GM21367 (cell line): ENCODE measurements around the gene IGF1R.

Experiments
- ATAC-seq: cut with Tn5 transposase; IDR thresholded peaks from one replicate; pipeline ENCODE4 v1.9.1; 2021; ENCODE audit not compliant: unreplicated experiment

IGF1R gene

DNA sequence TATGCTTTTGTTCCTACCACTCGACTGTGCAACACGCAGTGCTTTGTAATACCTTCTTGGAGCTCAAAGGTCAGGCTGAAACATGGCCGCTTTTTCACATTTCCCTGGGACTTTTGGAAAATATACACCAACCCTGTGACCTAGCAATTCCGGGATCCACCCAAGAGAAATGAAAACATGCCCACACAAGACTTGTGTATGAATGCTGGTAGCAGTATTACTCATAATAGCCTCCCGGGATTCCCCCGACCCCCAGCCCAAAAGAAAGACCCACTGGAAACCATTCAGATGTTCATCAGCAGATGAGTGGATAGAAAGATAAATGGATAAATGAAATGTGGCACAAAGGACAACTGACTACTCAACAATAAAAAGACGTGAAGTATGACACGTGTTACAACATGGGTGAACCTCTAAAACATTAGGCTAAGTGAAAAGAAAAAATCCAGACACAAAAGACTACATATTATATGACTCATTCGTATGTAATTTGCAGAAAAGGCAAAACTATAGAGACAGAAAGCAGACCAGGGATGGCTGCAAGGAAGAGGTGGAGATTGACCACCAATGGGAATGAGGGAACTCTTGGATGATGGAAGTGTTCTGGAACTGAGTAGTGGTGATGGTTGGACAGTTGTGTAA lies 255.2 kb downstream of the IGF1R start:
- no peak for ATAC-seq

DNA sequence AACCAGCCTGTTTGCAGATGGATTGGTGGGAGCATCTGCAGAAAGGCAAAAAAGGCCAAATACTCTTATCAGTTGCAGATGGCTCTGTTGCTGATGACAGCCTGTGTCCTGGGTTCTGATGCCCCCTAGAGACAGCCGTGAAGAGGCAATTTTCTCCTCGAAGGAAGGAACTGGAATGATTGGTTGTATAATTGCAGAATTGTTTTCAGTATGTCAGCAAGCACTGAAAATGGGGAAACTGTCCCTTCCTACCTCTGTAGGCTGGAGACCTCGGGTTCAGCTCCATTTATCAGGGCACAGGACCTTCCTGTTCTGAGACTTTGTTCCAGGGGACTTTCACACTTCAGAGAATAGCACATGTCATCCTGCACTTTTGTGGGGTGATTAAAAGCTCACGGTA lies 256.2 kb downstream of the IGF1R start:
- ATAC-seq, result no peak

DNA sequence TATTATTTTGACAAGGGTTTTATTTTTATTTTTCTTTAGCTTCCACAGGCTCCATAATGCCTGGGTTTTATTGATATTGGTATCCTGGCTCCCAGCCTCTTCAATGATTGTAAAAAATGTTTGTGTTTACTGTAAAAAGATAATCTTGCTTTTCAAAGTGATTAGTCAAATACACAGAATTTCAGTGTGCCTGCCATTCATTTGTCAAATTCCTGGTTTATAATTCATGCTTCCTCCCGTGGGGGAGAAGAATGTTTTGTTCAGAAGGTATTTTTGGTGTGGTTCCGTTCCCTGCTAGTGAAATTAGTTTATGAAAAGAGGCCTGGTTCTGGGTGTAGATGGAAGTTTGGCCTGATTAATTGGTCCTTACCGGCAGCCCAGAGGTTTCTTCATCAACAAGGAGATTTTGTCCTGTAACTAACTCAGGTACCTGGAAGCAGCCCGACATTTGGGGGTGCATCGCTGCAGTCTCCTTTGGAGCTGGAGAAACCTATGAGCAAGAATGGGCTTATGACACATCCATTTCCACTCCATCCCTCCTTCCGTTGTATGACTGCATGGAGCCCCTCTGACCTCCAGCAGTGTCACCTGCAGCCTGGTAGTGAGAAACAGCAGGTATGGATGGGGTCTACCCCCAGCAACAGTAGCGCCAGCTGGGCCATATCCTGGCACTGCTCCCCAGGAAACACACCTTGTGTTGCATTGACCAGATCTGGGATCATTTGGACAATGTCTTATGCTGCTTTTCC lies 257.8 kb downstream of the IGF1R start:
- ATAC-seq, result no peak

DNA sequence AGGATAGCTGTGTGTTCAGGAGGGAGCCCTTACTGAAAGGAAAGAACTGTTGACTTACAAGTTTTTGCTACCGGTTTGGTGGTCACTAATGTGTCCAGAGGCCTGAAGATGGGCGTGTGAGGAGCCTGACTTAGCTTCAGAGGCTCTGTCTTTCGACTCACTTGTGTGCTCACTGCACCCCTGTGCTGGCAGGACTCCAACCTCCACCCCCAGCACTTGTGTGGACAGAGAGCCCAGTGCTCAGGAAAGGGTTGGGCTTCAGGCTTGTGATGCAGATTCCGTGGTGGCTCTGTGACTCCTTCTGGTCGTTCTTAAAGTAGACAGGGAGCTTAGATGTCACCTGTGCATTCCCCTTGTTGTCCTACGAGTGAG lies 258.4 kb downstream of the IGF1R start:
- ATAC-seq, result no peak

DNA sequence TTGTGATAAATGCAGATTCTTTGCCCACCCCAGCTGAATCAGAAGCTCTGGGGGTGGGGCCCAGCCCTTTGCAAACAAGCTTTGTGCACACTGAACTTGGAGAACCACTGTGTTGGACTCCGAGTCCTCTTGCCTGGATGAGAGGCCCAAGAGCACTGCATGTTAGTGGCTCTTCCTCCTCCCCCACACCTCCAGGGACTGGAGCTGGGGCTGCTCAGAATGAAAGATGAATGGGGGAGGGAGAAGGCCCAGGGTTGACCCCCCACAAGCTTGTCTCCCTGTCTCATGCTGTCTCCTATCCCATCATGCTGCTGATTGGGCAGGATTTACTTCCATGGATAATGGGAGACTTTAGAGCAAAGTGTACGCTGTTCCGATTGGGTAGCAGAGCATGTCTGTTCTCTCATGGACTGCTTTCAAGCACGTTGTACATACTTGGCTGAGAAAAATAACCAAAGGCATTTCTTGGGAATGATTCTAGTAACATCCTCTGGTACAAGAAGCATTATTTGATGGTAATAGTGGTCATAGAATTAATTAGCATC lies 259.7 kb downstream of the IGF1R start:
- no peak for ATAC-seq

DNA sequence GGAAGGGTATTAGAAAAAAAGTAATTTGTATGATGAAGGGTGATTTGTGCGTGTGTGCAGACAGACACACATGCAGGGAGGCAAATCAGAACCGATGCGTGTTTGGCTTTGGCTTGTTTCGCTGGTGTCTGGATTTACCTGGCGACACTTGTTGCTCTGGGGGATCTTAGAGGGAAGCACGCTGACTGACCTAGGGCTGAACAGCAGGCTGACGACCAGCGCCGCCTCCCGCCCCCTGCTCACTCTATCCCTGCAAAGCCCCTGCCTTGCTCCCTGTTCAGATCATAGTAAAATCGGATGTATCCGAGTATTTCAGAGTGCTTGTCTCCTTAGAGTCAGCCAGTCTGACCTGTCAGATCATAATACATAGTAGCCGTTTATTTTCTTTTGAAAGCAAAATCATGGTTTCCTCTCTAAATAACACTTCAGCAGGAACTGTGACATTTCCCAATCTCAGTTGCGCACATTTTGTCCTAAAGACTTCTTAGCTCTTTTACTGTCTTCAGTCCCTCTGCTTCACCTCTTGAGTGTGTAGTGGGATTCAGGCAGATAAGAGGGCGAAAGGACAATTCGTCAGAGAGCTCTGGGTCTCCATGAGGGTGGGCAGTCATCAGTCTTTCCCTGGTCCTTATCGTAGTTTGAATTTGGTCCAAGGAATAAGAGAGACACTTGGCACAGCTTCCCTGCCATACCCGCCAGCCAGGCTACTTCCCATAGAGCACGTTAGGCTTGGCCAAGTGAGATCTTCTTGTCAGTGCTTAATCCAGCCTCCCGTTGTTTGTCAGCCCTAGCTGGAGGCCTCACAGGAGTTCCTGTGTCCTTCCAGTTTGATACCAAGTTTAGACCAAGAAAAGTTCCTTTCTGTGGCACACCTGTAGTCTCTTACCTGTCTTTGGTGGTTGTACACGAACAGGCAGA lies 261.9 kb downstream of the IGF1R start:
- no peak for ATAC-seq

DNA sequence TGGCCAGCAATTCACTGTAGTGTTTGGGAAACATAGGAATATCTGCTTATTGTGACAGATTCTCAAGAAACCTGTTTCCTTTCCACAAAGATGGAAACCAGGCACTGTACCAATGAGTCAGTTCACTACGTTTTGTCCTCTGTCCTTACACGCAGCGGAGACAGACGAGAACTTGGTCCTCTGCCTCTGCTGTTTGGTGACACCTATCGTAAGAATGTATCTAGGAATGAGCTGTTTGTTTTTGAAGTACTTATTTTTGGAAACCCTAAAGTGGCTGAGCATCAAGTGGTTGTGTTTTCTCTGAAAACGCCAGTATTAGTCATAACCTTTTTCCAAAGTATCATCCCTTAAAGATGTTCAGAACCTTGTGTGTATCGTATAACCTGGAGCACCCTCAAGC lies 266.3 kb downstream of the IGF1R start:
- ATAC-seq, result no peak

DNA sequence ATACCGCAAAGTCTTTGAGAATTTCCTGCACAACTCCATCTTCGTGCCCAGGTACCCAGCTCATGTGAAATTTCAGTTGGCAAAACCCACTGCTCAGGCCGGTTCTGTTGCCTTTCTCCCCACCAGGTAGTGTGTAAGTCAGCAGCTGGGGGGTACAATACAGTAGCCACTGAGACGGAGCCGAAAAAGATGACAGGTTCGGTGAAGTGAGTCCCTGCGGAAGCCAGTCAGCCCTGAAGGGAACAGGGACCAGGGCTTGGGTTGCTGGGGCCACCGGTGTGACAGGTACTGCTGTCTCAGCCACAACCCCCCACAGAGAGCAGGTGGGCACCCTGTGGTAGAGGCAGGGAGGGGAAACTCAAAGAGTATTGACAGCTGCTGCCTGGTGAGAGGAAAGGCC lies 268.5 kb downstream of the IGF1R start:
- ATAC-seq, result no peak

DNA sequence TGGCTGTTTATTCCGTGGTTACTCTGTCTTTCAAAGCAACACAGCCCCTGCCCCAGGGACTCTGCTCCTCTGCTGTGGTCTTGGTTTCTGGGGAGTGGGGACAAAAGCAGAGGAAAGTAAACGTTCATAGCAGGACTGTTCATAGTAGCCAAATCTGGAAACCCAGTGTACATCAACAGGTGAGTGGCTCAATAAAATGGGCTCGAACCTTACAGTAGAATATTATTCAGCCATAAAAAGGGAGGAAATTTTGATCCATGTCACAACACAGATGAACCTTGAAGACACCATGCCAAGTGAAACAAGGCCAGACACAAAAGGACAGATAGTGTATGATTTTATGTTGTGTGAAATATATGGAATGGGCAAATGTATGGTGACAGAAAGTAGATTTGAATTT lies 269.1 kb downstream of the IGF1R start:
- no peak for ATAC-seq

DNA sequence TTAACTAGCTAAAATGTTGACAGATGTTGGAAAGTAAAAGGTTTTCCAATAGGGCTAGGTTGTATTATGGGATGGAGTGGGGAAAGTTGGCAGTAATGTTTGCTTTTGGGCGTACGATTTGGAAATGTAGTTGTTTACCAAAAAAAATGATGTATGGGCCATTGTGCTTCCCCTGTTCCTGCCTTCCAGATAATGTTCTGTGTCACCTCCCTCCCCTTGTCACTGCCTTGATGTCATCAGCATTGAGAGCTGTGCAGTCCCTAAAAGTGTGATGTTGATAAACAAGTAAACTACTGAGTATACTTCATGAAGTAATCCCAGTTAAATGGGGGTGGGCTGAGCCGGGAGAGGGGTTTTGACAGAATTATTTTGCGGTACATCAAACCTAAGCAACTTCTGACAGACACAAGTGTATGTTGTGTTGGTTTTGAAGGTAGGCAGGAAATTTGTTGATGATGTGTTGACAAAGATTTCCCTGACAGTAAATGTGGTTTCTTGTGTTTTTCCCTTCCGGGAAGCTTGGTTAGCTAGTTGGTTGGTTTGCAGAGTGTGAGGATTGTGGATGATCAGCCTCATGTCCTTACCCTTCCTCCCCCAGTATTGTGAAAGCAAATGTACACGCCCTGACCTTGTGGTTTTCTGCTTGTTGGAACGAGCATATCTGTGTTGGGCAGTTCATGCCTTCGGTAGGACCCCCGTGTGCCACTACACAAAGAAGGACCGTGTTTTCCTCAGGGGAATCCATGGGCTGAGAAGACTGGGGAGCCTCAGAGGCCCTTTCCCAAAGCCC lies 271.9 kb downstream of the IGF1R start:
- ATAC-seq, result no peak

DNA sequence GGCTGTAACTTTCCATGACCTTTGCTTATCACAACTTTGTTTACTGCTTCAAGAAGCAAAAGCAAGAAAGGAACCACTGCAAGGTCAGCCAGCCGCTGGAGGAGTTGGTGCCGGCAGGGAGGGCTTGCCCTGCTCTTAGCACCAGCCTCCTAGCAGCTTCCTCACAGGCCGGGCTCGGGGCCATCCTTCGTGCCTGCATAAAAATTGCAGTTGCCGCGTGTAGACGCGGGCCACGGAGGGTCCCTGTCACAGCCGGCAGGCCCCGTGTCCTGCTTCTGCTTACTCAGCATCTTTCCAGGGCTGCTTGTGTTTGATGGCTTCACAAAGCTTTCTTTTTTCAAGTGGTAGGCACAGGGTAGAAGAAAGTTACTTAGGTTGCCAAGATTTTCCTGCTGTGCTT lies 274.8 kb downstream of the IGF1R start:
- no peak for ATAC-seq

DNA sequence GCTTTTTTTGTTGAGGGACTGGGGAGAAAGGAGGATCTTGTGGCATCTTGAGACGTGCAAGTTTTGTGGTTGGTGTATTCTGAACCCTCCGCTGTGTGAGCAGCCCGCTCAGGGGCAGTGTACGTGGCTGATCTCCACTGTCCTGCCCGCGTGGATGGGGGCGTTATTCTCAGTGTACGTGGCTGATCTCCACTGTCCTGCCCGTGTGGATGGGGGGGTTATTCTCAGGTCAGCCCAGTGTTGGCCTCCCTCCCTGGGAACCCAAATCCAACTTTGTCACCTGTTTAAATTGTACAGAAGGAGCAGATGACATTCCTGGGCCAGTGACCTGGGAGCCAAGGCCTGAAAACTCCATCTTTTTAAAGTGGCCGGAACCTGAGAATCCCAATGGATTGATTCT lies 275.2 kb downstream of the IGF1R start:
- no peak for ATAC-seq

DNA sequence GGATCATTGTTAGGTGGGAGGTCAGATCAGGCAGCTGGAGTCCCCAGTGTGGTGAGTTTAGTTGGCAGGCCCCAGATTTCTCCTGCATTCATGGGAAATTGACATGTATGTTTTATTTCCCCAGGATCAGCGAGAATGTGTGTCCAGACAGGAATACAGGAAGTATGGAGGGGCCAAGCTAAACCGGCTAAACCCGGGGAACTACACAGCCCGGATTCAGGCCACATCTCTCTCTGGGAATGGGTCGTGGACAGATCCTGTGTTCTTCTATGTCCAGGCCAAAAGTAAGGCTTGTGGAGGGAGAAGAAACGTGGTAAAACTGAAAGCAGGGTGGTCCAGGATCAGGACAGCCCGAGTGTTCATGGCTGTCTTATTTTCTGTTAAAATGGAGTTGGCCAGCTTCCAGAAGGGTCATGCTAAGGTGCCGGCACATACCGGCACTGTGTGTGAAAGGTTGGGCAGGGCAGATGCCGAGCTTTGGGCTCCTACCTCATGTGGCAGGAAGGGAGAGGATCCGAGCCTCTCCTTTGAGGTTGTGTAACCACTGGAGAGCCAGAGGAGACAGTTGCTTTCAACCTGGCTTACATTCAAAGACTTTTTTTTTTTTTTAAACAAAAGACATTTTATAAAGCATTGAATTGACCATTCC lies 276.2 kb downstream of the IGF1R start:
- no peak for ATAC-seq

DNA sequence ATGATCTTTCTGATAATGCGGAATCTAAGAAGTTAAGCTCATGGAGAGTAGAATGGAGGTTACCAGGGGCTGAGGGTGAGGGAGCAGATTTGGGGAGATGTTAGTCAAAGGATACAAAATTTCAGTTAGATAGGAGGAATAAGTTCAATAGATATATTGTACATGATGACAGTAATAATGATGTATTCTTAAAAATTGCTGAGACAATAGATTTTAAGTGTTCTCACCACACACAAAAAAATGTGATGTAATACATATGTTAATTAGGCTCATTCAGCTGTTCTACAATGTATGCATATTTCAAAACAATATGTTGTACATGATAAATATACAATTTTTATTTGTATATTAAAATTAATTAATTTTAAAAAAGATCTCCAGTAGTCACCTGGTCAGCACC lies 277.9 kb downstream of the IGF1R start:
- ATAC-seq, result no peak

DNA sequence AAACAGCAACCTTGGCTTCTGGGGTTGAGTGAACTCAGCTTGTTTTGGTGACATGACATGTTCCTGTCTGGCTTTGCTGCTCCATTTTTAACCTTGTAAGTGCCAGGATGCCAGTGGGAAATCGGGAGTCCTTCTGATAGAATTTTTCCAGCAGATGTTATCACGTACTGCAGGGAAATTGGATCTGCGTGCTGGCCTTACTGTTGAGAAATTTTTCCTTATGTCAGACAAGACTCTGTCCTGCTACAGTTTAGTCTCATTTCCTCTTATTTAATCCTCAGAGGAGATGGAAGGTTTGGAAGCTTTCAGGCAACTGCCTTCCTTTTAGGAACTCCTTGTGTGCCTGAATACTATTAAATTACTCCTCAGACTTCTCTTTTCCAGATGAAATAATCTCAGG lies 278.7 kb downstream of the IGF1R start:
- no peak for ATAC-seq

DNA sequence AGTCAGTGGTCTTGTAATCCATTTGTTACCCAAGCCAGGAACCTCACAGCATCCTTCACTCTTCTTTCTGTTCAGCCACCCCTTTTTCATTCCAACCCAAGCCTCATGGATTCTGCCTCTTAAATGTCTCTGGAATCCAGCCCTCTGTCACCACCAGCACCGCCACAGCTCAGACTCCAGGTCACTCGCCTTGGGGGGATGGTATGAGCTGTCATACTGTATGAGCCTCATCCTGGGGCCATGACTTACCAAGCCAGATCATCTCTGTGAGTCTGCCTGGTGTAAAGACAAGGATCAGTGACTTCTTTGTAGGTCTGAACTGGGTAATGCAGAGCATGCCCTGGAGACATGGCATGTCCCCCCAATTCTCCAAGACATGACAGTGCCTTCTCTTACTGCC lies 279.7 kb downstream of the IGF1R start:
- no peak for ATAC-seq

DNA sequence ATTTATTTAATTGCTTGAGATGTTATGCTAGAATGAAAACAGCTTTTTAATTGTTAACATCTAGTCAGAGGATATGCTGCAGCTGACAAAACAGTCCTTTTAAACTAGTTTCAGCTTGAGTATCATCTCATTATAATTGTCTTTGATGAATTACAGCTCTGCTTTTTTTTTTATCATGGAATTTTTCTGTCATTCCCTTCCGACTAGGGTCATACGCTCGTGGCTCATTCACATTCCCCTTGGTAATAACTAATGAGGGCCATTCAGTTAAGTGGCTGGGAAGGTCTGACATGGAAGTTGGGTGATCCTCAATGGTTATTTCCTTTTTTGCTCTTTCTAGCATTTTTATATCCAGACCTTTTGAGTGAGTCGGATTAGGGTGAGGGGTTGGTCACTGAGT lies 282.2 kb downstream of the IGF1R start:
- no peak for ATAC-seq

DNA sequence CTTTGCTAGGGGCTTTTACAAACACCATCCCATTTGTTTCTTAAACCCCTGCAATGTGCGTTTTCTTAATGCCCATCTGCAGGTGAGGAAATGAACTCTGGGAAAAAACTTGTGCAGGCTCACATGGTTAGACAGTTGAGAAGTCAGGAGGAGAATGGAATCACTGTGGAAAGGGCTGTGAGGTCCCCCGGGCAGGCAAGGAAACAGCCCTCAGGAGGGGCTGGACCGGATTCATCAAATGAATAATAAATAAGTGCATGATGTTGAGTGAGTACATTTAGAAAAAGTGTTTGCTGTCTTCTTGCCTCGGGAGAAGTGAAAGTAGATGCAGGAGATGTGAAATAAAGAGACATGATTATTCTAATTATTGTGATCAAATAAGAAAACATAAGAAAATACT lies 282.7 kb downstream of the IGF1R start:
- no peak for ATAC-seq

DNA sequence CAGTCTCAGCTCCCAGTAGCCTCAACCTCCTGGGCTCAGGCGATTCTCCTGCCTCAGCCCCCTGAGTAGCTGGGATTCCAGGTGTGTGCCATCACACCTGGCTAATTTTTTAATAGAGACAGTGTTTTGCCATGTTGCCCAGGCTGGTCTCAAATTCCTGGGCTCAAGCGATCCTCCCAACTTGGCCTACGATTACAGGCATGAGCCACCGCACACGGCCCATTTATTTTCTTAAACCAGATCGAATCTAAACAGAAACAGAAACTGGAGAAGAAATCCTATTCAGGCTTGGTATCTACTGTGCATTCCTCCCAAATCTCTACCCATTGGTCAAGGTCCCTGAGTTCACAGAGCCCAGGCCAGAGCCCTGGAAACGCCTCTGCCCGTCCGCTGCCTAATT lies 285.1 kb downstream of the IGF1R start:
- no peak for ATAC-seq

DNA sequence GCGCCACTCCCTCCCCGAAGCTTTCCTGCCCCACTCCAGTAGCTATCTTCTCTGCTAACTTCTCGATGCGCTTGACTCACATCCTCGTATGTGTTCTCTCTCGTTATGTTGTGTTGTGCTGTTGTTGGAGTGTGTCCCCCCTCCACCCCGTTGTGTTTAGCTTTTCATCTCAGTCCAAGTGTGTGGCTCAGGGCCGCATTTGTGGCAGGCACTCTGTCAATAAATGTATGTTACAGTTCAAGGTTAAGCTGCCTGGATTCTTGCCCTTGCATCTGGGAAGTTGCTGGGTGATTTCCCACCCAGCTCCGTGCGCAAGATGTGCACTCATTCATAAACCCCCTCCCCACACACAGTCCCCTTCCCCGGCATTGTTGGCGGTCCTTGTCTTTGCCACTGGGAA lies 287.4 kb downstream of the IGF1R start:
- ATAC-seq, result no peak
